Left renal pelvis (tissue), 4 donors: Measurements from ENCODE around the gene BROX. TPM values are rescaled to one million over a fixed set of nuclear protein-coding genes. Genes with fewer than 3 reads are reported as not detected.
"Not testable (repeated sequence)": the region's sequence is repeated elsewhere in the genome, so short reads cannot be mapped to it uniquely, and the experiment has no call there.

ENCODE experiments used
- DNase-seq, 4 donors: peaks; one replicate each; pipeline ENCODE4 v3.0.0-alpha.2; 2013; ENCODE audit warnings: low read depth in 4 of 4, low spot score in 3 of 4
- polyA plus RNA-seq, 4 donors: library from polyadenylated mRNA; unstranded; fragments of 120-200 nt; gene quantifications; one replicate each; pipeline ENCODE4 v1.2.1, GENCODE V29; 2013; ENCODE audit not compliant: insufficient read length in 4 of 4

The BROX gene
- polyA plus RNA-seq: 10 to 100 TPM; 30.5 to 47.9 (median 45.3) TPM

GRCh38 chr1:222712253-222713090 is at the start of gene BROX, which contains the start of gene AIDA:
TSS of gene BROX (plus strand) at chr1:222712564. CDS start at chr1:222715700, 3,136 bp downstream.
TSS of gene AIDA (minus strand) at chr1:222712491. CDS start at chr1:222712317, 174 bp downstream.
- peak; percentile 76 to 79 (median 78) for DNase-seq

GRCh38 chr1:222663431-222663934 is 48.9 kb upstream of the BROX start:
- DNase-seq: no peak

GRCh38 chr1:222665964-222666363 is 46.4 kb upstream of the BROX start:
- no peak for DNase-seq

GRCh38 chr1:222668184-222668583 is 44.2 kb upstream of the BROX start:
- not testable (repeated sequence) for DNase-seq

GRCh38 chr1:222669107-222669506 is 43.3 kb upstream of the BROX start:
- not testable (repeated sequence) for DNase-seq

GRCh38 chr1:222670110-222670509 is 42.3 kb upstream of the BROX start:
- no peak for DNase-seq

- no peak for DNase-seq
Measured at GRCh38 chr1:222680080-222680479, 32.3 kb upstream of the BROX start.

- no peak for DNase-seq
Measured at GRCh38 chr1:222691016-222691415, 21.3 kb upstream of the BROX start.

GRCh38 chr1:222694927-222695326 is 17.4 kb upstream of the BROX start:
- DNase-seq: no peak

GRCh38 chr1:222696741-222697140 is 15.6 kb upstream of the BROX start:
- DNase-seq: no peak

- no peak for DNase-seq
Measured at GRCh38 chr1:222697203-222697602, 15.2 kb upstream of the BROX start.

- DNase-seq: no peak
Measured at GRCh38 chr1:222697826-222698225, 14.5 kb upstream of the BROX start.

GRCh38 chr1:222702210-222702609 is 10.2 kb upstream of the BROX start:
- DNase-seq: no peak

- DNase-seq: no peak
Measured at GRCh38 chr1:222704260-222704659, 8.1 kb upstream of the BROX start.

- no peak for DNase-seq
Measured at GRCh38 chr1:222706815-222707214, 5.5 kb upstream of the BROX start.

- no peak for DNase-seq
Measured at GRCh38 chr1:222709700-222710153, 2.6 kb upstream of the BROX start.

GRCh38 chr1:222711319-222712252 is 778 bp upstream of the BROX start:
- peak; percentile 22 to 46 (median 42) for DNase-seq

GRCh38 chr1:222713091-222713961 is 962 bp downstream of the BROX start:
- DNase-seq: peak; percentile 91 to 92 (median 91)

- no peak for DNase-seq
Measured at GRCh38 chr1:222716393-222716792, 4.0 kb downstream of the BROX start.

- DNase-seq: no peak
Measured at GRCh38 chr1:222728746-222729145, 16.4 kb downstream of the BROX start.
